ENCODE results near the gene MMS19.

MMS19 gene

DNA sequence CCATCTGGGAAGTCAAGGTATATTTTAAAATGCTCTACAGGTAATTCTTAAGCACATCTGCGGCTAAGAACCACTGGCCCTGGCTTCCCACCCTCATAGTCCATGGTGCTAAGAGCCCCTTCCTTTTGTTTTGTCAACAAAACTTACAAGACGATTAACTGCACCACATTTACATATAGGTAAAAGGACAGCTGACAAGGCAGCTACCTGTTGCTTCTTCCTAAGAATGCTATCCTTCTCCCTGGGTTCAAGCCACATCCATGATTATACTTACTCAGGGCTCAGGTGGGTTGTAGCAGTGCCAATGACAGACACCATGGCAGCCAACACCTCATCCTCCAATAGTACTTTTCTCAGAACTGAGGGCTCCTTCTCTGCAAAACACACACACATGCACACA, 35.9 kb downstream of the MMS19 start:
- H3K9ac ChIP-seq (ENCODE audit: low read depth, low read length): no peak overlapping the region
- peaks cover 97% of the 10 kb centered on the region for H3K36me3 ChIP-seq (ENCODE audit: control insufficient read depth, insufficient read depth, low read length)
- no peak overlapping the region for H3K27ac ChIP-seq (ENCODE audit: low read depth, low read length)
- H3K27me3 ChIP-seq (ENCODE audit: control insufficient read depth, insufficient read depth, low read length): no peaks in the 10 kb centered on the region
- no peaks in the 10 kb centered on the region for H3K4me1 ChIP-seq (ENCODE audit: control insufficient read depth, insufficient read depth, low read length)
- no peaks in the 10 kb centered on the region for H3K9me3 ChIP-seq (ENCODE audit: control insufficient read depth, insufficient read depth, low read length)
- no peak overlapping the region for H3K4me3 ChIP-seq (ENCODE audit: low read depth, low read length)

GRCh38 chr10:97459933-97460332, 38.3 kb downstream of the MMS19 start:
- H3K9me3 ChIP-seq (ENCODE audit: control insufficient read depth, insufficient read depth, low read length): no peaks in the 10 kb centered on the region
- no peaks in the 10 kb centered on the region for H3K4me1 ChIP-seq (ENCODE audit: control insufficient read depth, insufficient read depth, low read length)
- H3K27me3 ChIP-seq (ENCODE audit: control insufficient read depth, insufficient read depth, low read length): no peaks in the 10 kb centered on the region
- H3K36me3 ChIP-seq (ENCODE audit: control insufficient read depth, insufficient read depth, low read length): peaks cover 97% of the 10 kb centered on the region
- no peak overlapping the region for H3K9ac ChIP-seq (ENCODE audit: low read depth, low read length)
- H3K27ac ChIP-seq (ENCODE audit: low read depth, low read length): no peak overlapping the region
- no peak overlapping the region for H3K4me3 ChIP-seq (ENCODE audit: low read depth, low read length)

DNA sequence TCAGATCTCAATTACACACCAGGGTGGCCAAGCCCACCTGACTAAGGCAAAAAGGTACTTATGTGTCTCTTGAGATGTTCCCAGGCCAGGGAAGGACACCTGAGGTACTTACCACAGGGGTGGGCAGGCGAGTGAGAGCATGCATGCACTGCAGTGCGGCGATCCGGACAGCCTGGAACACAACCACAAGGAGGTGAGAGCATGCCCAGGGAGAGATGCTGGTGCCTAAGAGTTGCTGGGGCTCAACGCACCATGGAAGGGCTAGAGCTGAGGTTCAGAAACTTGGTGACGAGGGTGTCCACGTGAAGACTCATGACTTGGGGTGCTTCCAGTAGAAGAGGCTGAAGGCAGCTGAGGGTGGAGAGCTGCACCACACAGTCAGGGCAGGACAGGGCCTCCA, 39.1 kb downstream of the MMS19 start:
- H3K36me3 ChIP-seq (ENCODE audit: control insufficient read depth, insufficient read depth, low read length): peaks cover 94% of the 10 kb centered on the region
- no peaks in the 10 kb centered on the region for H3K27me3 ChIP-seq (ENCODE audit: control insufficient read depth, insufficient read depth, low read length)
- H3K9ac ChIP-seq (ENCODE audit: low read depth, low read length): no peak overlapping the region
- H3K27ac ChIP-seq (ENCODE audit: low read depth, low read length): no peak overlapping the region
- no peaks in the 10 kb centered on the region for H3K9me3 ChIP-seq (ENCODE audit: control insufficient read depth, insufficient read depth, low read length)
- H3K4me1 ChIP-seq (ENCODE audit: control insufficient read depth, insufficient read depth, low read length): no peaks in the 10 kb centered on the region
- no peak overlapping the region for H3K4me3 ChIP-seq (ENCODE audit: low read depth, low read length)

DNA sequence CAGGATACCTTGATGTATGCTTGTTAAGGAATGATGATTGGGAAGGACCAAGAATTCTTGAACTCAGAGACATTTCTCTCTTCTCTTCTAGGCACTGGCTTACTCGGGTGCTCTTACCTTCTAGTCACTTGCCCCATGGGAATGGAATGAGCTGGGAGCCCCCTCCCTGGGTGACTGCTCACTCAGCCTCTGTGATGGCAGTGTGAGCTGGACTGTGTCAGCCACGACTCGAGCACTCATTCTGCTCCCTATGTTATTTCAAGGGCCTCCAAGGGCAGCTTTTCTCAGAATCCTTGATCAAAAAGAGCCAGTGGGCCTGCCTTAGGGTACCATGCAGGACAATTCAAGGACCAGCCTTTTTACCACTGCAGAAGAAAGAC, 41.5 kb downstream of the MMS19 start:
- H3K9me3 ChIP-seq (ENCODE audit: control insufficient read depth, insufficient read depth, low read length): no peaks in the 10 kb centered on the region
- peaks cover 93% of the 10 kb centered on the region for H3K36me3 ChIP-seq (ENCODE audit: control insufficient read depth, insufficient read depth, low read length)
- no peak overlapping the region for H3K27ac ChIP-seq (ENCODE audit: low read depth, low read length)
- H3K4me3 ChIP-seq (ENCODE audit: low read depth, low read length): no peak overlapping the region
- no peaks in the 10 kb centered on the region for H3K4me1 ChIP-seq (ENCODE audit: control insufficient read depth, insufficient read depth, low read length)
- H3K9ac ChIP-seq (ENCODE audit: low read depth, low read length): no peak overlapping the region
- H3K27me3 ChIP-seq (ENCODE audit: control insufficient read depth, insufficient read depth, low read length): no peaks in the 10 kb centered on the region

DNA sequence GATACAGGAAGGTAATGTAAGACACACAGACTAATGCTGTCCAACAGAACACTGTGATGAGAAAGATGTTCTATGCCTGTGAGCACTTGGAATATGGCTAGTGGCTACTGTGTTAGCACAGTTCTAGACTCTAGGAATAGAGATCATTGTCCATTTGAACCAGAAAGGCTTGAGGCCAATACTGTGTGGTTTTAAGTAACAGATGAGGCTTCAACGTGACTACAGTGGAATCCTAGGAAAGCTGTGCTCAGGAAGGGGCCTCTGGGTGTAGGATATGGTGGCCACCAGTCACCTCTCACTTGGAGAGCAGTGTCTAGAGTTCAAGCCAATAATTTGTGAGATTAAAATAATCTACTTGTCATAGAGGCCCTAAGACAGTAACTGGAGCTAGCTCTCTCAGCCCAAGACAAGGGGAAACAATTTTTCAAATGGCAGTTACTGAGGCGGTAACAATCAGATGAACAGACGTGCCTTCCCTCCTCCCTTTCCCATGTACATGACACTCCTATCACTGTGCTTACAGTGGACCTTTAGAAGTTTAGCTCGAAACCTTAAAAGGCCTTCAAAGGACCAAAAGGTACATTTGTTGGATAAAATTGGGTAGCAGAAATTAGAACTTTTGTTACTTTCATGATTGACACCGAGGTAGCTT, 42.1 kb downstream of the MMS19 start:
- Histone ChIP-seq H3K27ac (ENCODE audit: low read depth, low read length) (no peak overlapping the region), H3K36me3 (ENCODE audit: control insufficient read depth, insufficient read depth, low read length) (peaks cover 93% of the 10 kb centered on the region), H3K9ac (ENCODE audit: low read depth, low read length) (no peak overlapping the region), H3K9me3 (ENCODE audit: control insufficient read depth, insufficient read depth, low read length) (no peaks in the 10 kb centered on the region), H3K4me1 (ENCODE audit: control insufficient read depth, insufficient read depth, low read length) (no peaks in the 10 kb centered on the region), H3K27me3 (ENCODE audit: control insufficient read depth, insufficient read depth, low read length) (no peaks in the 10 kb centered on the region), H3K4me3 (ENCODE audit: low read depth, low read length) (no peak overlapping the region)

DNA sequence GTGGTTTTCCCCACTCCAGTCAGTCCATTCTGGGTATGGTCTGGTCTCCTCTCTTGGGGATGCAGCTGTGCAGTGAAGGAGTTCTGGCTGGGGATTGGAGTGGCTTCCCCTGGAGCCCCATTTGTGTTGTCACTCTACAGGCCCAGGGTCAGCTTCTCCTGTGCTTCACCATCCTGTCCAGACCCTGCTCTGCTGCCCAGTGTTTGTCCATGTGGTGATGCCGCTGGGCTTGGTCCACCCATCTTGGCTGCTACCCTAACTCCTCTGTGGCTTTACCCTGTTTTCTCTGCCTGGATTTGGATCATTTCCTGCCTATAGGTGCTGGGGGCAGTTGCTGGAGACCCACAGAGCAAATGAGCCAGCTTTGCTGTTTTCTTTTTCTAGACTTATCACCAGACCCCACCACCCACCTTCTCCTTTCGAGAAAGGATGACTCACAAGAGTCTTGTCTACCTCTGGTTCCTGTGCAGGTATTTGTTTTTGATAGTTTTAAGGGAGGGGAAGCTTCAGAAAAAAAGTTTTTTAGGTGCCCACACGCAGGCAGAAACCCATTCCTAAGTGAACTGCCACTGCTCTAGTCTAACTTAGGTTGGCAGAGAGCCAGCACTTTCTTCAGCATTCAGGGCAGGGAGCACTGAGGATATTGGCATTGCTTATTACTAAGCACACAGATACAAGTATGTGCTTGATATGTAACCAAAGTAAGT, 43.7 kb downstream of the MMS19 start:
- Histone ChIP-seq H3K36me3 (ENCODE audit: control insufficient read depth, insufficient read depth, low read length) (peaks cover 83% of the 10 kb centered on the region), H3K9ac (ENCODE audit: low read depth, low read length) (no peak overlapping the region), H3K4me3 (ENCODE audit: low read depth, low read length) (no peak overlapping the region), H3K9me3 (ENCODE audit: control insufficient read depth, insufficient read depth, low read length) (no peaks in the 10 kb centered on the region), H3K4me1 (ENCODE audit: control insufficient read depth, insufficient read depth, low read length) (no peaks in the 10 kb centered on the region), H3K27me3 (ENCODE audit: control insufficient read depth, insufficient read depth, low read length) (no peaks in the 10 kb centered on the region), H3K27ac (ENCODE audit: low read depth, low read length) (no peak overlapping the region)

DNA sequence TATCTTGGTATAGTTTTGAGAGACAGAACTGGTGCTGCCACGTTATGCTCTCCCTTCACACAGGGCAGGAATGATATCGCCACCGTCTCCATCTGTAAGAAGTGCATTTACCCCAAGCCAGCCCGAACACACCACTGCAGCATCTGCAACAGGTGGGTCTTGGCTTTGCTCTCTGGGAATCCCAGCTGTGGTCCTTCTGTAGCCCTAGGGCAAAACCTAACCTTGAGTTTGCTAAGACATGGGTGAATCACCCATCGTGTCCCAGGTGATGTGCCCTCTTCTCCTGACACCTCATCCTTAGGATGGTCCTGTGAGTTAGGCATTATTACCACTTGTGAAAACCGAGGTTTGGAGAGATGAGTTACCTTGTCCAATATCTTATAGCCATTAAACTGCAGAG, 45.9 kb downstream of the MMS19 start:
- H3K36me3 ChIP-seq (ENCODE audit: control insufficient read depth, insufficient read depth, low read length): peaks cover 64% of the 10 kb centered on the region
- H3K4me3 ChIP-seq (ENCODE audit: low read depth, low read length): no peak overlapping the region

DNA sequence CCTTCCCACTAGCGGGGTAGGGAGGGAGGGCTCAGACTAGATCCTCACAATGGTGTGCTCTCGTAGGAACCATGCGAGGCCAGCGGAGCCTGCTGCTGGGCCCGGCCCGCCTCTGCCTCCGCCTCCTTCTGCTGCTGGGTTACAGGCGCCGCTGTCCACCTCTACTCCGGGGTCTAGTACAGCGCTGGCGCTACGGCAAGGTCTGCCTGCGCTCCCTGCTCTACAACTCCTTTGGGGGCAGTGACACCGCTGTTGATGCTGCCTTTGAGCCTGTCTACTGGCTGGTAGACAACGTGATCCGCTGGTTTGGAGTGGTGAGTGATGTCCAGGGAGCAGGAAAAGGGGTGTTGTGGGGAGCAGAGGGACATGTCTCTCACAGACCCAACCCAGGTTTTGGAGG, 46.6 kb downstream of the MMS19 start:
- no peak overlapping the region for H3K27ac ChIP-seq (ENCODE audit: low read depth, low read length)
- H3K4me3 ChIP-seq (ENCODE audit: low read depth, low read length): no peak overlapping the region
- H3K9ac ChIP-seq (ENCODE audit: low read depth, low read length): no peak overlapping the region
- no peaks in the 10 kb centered on the region for H3K27me3 ChIP-seq (ENCODE audit: control insufficient read depth, insufficient read depth, low read length)
- no peaks in the 10 kb centered on the region for H3K9me3 ChIP-seq (ENCODE audit: control insufficient read depth, insufficient read depth, low read length)
- H3K36me3 ChIP-seq (ENCODE audit: control insufficient read depth, insufficient read depth, low read length): peaks cover 57% of the 10 kb centered on the region
- no peaks in the 10 kb centered on the region; the same call in 1 of the 2 replicates for H3K4me1 ChIP-seq (ENCODE audit: control insufficient read depth, insufficient read depth, low read length)

More for the DNA sequence above, 45.9 kb downstream of the MMS19 start:
- no peak overlapping the region for H3K27ac ChIP-seq (ENCODE audit: low read depth, low read length)
- no peaks in the 10 kb centered on the region for H3K27me3 ChIP-seq (ENCODE audit: control insufficient read depth, insufficient read depth, low read length)
- H3K9ac ChIP-seq (ENCODE audit: low read depth, low read length): no peak overlapping the region
- H3K9me3 ChIP-seq (ENCODE audit: control insufficient read depth, insufficient read depth, low read length): no peaks in the 10 kb centered on the region
- H3K4me1 ChIP-seq (ENCODE audit: control insufficient read depth, insufficient read depth, low read length): no peaks in the 10 kb centered on the region

DNA sequence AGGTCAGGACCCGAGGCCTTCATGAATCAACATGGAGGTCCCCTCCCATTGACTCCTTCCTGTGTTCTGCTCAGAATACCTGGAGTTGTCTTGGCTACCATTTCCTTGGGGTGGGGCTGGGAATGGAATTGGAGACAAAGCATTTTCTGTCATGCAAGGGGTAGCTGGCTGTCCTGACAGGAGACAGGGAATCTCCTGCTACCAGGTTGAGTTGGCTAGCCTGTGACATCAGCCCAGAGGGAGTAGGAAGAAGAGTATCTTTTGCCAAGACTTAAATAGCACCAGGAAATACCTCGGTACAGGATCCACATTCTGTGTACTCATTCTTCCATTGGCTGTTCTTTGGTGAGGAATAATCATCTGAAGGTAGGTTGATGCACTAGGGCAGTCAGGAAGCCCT, 47.4 kb downstream of the MMS19 start:
- Histone ChIP-seq H3K9me3 (ENCODE audit: control insufficient read depth, insufficient read depth, low read length) (no peaks in the 10 kb centered on the region), H3K27me3 (ENCODE audit: control insufficient read depth, insufficient read depth, low read length) (no peaks in the 10 kb centered on the region), H3K36me3 (ENCODE audit: control insufficient read depth, insufficient read depth, low read length) (peaks cover 49% of the 10 kb centered on the region), H3K9ac (ENCODE audit: low read depth, low read length) (no peak overlapping the region), H3K4me3 (ENCODE audit: low read depth, low read length) (no peak overlapping the region), H3K27ac (ENCODE audit: low read depth, low read length) (no peak overlapping the region), H3K4me1 (ENCODE audit: control insufficient read depth, insufficient read depth, low read length) (no peaks in the 10 kb centered on the region; the same call in 1 of the 2 replicates)

GRCh38 chr10:97445722-97446639, 52.2 kb downstream of the MMS19 start, which contains the start of the genes EXOSC1 and ZDHHC16:
EXOSC1 (minus strand) TSS chr10:97446006; CDS start chr10:97445985, 21 bp downstream.
ZDHHC16 (plus strand) TSS chr10:97446175; CDS start chr10:97451676, 5,501 bp downstream.
- Histone ChIP-seq H3K27ac (ENCODE audit: low read depth, low read length) (peak within 1 kb of the TSS; percentile 74), H3K36me3 (ENCODE audit: control insufficient read depth, insufficient read depth, low read length) (peaks cover 33% of the 10 kb centered on the region), H3K9ac (ENCODE audit: low read depth, low read length) (peak within 1 kb of the TSS; percentile 82), H3K4me1 (ENCODE audit: control insufficient read depth, insufficient read depth, low read length) (peaks cover 8% of the 10 kb centered on the region), H3K27me3 (ENCODE audit: control insufficient read depth, insufficient read depth, low read length) (no peaks in the 10 kb centered on the region), H3K9me3 (ENCODE audit: control insufficient read depth, insufficient read depth, low read length) (no peaks in the 10 kb centered on the region), H3K4me3 (ENCODE audit: low read depth, low read length) (peak within 1 kb of the TSS; percentile 94)

Measured in HUES48 (cell line).